ENCODE results near the gene EPHX1.

Gene EPHX1

DNA sequence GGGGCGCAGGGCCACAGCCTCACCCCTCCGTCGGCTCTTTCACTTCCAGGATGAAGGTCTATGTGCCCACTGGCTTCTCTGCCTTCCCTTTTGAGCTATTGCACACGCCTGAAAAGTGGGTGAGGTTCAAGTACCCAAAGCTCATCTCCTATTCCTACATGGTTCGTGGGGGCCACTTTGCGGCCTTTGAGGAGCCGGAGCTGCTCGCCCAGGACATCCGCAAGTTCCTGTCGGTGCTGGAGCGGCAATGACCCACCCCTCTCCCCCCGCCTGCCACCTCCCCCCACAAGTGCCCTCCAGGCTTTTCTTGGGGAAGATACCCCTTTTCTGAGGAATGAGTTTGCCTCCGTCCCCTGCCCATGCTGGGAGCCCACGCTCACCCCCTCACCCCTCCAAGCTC, 35.2 kb downstream of the EPHX1 start:
- H3K27me3 ChIP-seq, result no peaks in the 10 kb centered on the region

DNA sequence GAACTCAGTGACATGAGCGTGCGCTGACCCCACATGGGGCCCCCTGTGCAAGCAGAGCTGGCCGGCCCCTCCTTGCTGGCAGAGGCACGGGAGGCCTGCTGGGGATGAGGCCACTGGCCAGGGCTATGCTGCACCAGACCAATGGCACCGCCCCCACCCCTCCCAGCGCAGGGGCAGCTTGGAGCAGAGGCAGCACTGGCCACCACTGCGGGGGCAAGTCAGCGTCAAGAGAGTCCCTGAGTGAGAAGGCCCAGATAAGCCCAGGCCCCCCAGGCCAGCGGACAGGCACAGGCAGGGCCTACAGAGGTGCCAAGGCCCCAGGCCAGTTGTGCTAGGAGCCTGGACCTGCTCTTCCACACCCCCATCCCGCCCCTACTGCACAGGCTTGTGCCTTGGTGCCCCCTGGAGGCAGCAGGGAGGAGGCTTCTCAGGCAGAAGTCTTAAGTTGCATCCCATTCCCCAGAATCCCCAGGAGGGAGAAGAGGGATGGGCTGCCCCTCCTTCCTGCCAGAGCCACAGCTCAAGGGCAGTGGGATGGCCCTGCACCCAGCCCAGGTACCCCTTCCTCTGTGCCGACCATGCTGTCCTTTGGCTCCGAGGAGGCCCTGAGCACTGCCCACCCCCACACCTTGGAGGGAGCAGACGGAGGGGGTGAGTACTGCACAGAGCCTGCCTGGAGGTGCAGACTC, 35.8 kb downstream of the EPHX1 start:
- TF ChIP-seq, protein P1, sequence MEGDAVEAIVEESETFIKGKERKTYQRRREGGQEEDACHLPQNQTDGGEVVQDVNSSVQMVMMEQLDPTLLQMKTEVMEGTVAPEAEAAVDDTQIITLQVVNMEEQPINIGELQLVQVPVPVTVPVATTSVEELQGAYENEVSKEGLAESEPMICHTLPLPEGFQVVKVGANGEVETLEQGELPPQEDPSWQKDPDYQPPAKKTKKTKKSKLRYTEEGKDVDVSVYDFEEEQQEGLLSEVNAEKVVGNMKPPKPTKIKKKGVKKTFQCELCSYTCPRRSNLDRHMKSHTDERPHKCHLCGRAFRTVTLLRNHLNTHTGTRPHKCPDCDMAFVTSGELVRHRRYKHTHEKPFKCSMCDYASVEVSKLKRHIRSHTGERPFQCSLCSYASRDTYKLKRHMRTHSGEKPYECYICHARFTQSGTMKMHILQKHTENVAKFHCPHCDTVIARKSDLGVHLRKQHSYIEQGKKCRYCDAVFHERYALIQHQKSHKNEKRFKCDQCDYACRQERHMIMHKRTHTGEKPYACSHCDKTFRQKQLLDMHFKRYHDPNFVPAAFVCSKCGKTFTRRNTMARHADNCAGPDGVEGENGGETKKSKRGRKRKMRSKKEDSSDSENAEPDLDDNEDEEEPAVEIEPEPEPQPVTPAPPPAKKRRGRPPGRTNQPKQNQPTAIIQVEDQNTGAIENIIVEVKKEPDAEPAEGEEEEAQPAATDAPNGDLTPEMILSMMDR (IDR thresholded peaks at IDR 0.05; ENCODE audit: low read depth, low read length), result peak; percentile 89
- no peaks in the 10 kb centered on the region for H3K27me3 ChIP-seq
- H3K9me3 ChIP-seq, result no peaks in the 10 kb centered on the region
- no peak overlapping the region for H3K4me3 ChIP-seq (ENCODE audit: low read depth, low read length)
- peak; percentile 91 for DNase-seq
- no peaks in the 10 kb centered on the region for H3K36me3 ChIP-seq
- peaks cover 9% of the 10 kb centered on the region for H3K4me1 ChIP-seq

More for the DNA sequence above, 35.2 kb downstream of the EPHX1 start:
- H3K9me3 ChIP-seq, result no peaks in the 10 kb centered on the region
- no peak for DNase-seq
- no peaks in the 10 kb centered on the region for H3K36me3 ChIP-seq
- no peak overlapping the region for H3K4me3 ChIP-seq (ENCODE audit: low read depth, low read length)
- H3K4me1 ChIP-seq, result peaks cover 9% of the 10 kb centered on the region
- TF ChIP-seq, protein P1 (IDR thresholded peaks at IDR 0.05; ENCODE audit: low read depth, low read length), result no peak

DNA sequence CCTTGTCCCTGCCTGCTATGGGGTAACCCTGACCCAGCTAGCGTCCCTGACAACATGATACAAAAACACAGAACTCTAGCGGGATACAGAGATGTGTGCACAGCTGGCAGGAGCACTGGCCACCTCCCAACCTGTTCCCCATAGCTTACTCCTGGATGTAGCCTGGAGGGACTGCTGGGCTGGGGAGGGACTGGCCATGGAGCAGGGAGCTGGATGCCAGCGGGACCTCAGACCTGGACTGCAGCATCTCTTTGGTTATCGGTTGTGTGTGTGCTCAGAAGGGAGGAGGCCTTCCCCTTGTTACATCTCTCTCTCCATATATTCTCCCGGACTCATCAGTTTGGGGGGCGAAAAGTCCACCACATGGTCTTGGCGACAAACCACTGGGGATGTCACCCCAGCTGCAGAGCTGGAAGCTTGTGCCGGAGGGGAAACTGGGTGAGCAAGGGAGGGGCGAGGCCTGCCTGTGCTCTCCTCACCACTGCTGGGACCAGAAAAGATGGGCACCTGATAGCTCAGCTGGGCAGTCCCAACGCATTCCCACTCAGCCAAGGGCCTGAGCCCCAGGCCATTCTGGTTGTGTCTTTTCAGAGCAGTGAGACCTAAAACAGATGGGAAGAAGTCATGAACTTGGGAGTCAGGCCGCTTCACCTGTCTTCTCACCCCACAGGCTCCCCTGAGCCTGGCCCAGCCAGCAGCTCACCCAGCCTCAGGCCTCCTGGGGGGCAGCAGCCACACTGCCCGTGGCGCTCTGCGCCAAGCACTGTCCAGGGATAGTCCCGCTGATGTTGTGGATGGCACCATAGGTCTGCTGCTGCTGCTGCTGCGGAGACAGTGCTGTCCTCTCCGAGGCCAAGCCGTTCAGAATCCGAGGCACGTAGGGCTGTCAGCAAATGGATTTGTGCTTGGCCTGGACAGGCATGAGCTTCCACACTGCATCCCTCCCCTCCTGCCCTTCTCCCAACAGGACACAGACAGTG, 36.7 kb downstream of the EPHX1 start:
- Histone ChIP-seq H3K27me3 (no peaks in the 10 kb centered on the region), H3K9me3 (no peaks in the 10 kb centered on the region), H3K36me3 (no peaks in the 10 kb centered on the region), H3K4me1 (peaks cover 9% of the 10 kb centered on the region), H3K4me3 (ENCODE audit: low read depth, low read length) (no peak overlapping the region)
- DNase-seq, result no peak
- TF ChIP-seq, protein P1 (IDR thresholded peaks at IDR 0.05; ENCODE audit: low read depth, low read length), result no peak

- Histone ChIP-seq H3K9me3 (no peaks in the 10 kb centered on the region), H3K4me3 (ENCODE audit: low read depth, low read length) (no peak overlapping the region), H3K36me3 (no peaks in the 10 kb centered on the region), H3K4me1 (peaks cover 9% of the 10 kb centered on the region), H3K27me3 (no peaks in the 10 kb centered on the region)
- TF ChIP-seq, protein P1 (IDR thresholded peaks at IDR 0.05; ENCODE audit: low read depth, low read length), result no peak
- DNase-seq, result no peak
These were observed 37.7 kb downstream of the EPHX1 start for GRCh38 chr1:225847610-225848009.

DNA sequence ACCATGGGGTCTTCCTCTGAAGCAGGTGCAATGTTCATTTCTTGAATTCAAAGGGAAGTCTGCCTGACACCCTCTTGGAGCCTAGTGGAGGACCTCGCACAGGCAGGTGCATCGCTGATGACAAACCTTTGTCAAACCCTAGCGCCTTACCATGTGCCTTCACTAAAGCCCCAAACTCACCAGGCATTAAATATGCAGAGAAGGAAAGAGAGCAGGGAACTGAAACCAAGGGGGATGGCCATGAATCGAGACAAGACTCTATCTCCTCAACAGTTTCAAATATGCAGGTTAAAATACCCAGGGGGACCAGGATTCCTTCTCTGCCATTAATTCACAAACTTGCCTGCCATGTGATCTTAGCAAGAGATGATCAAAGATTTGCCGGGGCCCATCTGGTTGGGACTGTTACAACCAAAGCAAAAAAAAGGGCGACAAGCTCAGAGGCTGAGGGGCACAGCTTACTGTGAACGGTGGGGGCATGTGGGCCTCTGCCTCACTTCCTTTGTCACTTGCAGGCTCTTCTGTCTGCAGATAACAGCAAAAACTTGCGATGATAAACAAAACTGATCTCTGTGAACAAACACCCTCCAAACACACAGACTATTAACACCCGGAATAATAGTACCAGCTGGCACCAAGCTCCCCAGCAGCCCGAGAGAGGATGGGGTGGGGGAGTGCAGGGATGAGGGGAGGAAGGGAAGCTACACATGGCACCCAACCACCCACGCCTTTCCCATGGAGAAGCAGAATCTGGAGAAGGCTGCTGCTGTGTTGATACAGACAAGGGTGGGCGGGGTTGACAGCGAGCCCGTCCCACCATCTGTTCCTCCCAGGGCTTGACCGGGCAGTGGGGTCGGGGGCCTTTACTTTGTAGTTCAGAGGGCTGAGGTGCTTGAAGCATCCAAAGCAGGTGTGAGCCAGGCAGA, 38.4 kb downstream of the EPHX1 start:
- H3K4me3 ChIP-seq (ENCODE audit: low read depth, low read length), result no peak overlapping the region
- H3K36me3 ChIP-seq, result no peaks in the 10 kb centered on the region
- DNase-seq, result no peak
- TF ChIP-seq, protein P1 (IDR thresholded peaks at IDR 0.05; ENCODE audit: low read depth, low read length), result no peak
- peaks cover 9% of the 10 kb centered on the region for H3K4me1 ChIP-seq
- H3K9me3 ChIP-seq, result no peaks in the 10 kb centered on the region
- no peaks in the 10 kb centered on the region for H3K27me3 ChIP-seq

Data from BE2C (cell line).